Activated CD4-positive, alpha-beta T cell treated with anti-CD3 and anti-CD28 coated beads, Interleukin-2, amount 50 U/mL, for 24 hours (primary cell): ENCODE data around the gene PSMB11.

Source experiments
- DNase-seq, 2 donors: peaks; one replicate each; pipeline ENCODE4 v3.0.0-alpha.2; 2020; ENCODE audit warnings: low read depth in 1 of 2, low spot score in 1 of 2

Gene PSMB11

GRCh38 chr14:23040100-23040499, 1.9 kb upstream of the PSMB11 start:
- no peak for DNase-seq

GRCh38 chr14:23041729-23042128, 283 bp upstream of the PSMB11 start:
- no peak for DNase-seq

- no peak for DNase-seq
Measured at GRCh38 chr14:23043145-23043544, 1.1 kb downstream of the PSMB11 start.

DNA sequence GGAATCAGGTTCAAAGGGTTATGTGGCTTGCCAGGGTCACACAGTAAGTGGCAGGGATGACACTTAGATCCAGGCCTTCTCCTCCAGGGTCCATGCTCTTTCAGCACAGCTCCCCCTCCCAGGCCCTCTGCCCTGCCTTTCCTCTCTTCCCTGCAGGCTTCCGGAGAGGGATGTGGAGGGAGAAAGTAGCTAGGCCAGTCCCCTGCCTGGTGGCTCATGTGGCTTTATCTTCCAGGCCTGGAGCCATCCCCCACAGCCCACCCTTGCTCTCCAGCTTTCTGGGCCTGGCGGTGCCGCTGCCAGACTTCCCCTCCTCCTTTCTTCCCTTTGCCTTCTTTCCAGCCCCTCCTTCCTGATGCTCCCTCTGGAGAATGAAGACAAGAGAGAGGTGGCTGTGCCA, 1.7 kb downstream of the PSMB11 start:
- no peak for DNase-seq

- no peak for DNase-seq
Measured at GRCh38 chr14:23044840-23045239, 2.8 kb downstream of the PSMB11 start.

DNA sequence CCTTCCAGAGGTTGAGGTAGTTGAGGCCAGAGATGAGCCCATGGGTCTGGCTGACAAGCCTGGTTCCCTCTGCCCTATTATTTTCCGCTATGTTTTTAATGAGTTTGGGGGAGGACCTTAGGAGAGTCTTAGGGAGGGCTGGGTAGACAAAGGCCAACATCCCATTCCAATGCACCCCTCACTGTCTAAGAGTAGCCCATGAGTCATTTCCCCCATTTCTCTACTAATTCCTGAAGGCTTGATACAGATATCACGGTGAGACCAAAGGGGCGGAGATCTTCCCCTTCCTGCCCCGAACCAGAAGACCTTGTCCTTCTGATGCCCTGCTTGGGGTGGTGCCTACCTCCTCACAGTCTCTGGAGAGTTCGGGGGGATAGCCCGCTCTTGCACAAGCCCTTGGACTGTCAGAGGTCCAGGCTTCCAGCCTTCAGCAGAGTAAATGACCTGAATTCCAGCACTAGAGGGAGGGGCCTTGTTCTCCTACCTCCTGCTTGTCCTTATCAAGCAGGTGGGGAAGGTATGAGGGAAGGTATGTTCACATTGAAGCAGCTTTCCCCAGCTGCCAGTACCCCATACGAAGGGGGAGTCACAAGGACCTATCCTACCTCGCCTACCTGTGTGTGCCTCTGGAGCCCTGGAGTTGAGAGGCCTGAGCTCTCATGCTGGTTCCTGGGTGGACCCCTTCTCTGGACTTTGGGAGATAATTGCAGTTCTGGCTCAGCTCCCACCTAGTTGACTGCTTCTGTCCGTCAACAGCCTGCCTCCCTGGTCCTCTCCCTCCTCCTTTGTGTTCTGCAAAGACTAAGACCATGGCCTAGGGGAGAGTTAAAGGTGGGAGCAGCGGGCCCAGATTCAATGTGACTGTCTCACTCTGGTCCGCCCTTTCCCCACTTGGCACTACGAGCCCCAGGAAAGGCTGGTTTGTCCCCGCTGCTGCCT, 3.7 kb downstream of the PSMB11 start:
- DNase-seq: no peak

GRCh38 chr14:23047034-23047634, 5.1 kb downstream of the PSMB11 start:
- DNase-seq: no peak

DNA sequence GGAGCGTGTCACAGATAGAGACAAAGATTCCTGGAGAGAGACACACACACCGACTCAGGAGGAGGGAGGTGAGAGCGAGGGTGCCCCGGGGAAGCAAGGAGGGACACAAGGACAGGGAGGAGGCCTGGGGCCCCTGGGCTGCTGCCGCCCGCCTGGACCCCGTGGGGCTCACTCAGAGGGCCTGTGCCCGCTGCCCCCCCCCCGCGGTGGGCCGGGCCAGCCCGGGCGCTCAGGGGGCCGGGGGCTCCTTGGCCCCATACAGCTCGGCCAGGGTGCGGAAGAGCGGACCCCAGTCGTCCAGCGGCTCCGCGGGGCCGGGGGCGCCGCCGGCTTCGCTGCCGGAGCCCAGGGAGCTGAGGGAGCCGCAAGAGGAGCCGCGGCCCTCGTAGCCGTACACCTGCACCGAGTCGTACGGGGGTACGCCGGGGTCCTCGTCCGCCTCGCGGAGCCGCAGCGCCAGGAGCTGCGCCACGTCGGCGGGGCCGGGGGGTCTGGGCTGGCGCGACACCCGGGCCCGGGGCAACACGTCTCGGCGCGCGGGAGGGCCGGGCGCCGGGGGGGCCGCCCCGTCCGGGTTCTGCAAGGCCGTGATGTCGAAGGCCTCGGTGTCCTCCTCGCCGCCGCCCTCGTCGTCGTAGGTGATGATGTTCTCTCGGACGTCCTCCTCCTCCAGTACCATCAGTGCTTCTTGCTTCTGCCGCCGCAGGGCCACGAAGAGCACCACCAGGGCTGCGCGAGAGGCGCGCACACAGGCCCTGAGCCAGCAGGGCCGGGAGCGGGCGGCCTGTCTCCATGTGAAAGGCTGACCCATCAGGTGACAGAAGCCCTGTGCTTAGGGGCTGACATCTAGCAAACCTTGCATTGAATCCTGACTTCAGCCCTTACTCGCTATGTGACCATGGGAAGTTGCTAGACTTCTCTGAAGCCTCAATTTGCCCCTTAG, 6.0 kb downstream of the PSMB11 start:
- DNase-seq: no peak

GRCh38 chr14:23049011-23049410, 7.0 kb downstream of the PSMB11 start:
- no peak for DNase-seq

- DNase-seq: no peak
Measured at GRCh38 chr14:23051141-23052057, 9.4 kb downstream of the PSMB11 start.

DNA sequence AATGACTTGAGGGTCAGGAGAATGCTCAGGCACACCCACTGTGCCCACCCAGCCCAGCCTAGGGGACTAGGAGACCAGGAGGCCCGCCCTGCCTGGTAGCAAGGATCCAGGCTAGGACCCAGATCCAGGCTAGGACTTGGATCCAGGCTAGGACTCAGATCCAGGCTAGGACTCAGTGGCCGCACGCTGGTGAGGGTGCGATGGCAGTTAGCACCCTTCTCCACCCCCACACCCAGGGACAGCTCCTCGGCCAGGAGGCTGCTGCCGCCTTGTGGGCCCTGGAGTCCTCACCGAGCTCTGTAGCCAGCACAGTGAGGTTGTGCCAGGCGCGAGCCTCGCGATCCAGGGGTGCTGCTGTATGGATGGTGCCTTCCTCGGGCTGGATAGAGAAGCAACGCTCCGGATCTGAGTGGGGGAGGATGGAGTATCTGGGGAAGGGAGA, 10.2 kb downstream of the PSMB11 start:
- DNase-seq: no peak

DNA sequence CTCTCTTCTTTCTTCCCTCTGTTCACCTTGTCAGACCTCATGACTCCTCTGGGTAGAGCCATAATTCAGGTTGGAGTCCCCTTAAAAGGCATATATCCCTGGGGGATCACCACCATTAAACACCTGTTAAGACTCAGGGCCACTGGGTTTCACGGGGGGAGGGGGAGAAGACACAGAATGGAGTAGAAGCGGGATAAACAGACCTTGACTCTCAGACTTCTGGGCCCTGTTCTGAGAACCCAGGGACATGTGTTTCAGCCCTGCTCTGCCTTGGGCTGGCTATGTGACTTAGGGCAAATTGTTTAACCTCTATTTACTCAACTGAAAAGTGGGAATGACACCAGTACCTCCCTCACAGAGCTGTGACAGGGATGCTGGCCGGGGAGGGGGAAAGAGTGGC, 10.7 kb downstream of the PSMB11 start:
- DNase-seq: no peak

GRCh38 chr14:23053426-23053825, 11.4 kb downstream of the PSMB11 start:
- DNase-seq: no peak

- DNase-seq: no peak
Measured at GRCh38 chr14:23054000-23054811, 12.2 kb downstream of the PSMB11 start.

DNA sequence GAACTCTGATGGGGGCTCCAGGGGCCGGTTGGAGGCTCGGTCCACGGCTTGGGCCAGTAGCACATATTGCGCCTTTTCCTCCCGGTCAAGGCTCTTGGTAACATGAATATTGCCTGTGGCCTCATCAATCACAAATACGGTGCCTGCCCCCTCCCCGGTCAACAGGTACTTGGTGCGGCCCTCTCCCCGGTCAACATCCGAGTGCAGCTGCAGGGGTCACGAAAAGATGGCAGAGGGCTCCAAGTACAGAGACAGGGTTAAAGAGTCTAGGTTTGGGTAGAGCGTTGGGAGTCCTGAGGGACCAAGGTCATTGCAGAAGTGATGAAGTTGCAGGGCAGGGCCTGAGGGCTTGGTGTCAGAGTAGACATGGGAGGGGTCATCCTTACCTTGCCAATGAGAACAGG, 13.1 kb downstream of the PSMB11 start:
- DNase-seq: no peak

GRCh38 chr14:23055621-23056144, 13.7 kb downstream of the PSMB11 start:
- DNase-seq: no peak

DNA sequence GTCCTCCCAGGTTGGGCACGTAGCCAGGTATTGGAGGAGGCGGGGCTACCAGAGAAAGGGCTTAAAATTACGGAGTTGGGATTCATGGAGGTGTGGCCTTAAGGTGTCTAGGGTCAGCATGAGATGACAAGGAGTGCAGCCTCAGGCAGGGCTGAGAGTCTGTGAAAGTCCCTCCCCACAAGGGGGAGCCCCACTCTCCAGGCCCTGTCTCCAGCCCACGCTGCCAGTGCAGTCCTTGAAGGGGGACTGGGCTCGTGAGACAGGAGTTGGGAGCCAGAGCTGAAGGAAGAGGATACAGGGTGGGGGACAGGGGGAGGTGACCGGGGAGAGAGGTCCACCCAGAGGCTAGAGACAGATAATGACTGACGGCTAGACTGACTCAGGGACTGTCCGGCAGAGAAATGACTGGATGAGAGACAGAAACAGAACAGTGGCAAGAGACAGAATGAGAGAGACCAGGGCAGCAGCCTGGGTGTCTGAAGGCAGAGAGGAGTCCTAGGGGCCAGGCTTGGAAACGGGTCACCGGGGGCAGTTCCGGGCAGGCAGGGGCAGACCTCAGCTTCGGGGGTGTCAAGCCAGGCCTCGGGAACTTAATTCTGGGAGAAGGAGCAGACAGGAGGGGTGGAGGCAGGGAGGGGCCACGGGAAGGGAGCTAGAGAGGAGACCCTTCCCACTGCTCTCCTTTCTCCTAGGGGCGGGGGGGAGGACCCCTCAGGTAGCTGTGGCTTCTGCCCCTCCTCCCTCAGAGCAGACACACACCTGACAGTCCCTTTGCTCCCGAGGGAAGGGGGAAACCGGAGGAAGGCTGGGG, 14.3 kb downstream of the PSMB11 start:
- DNase-seq: peak; percentile 42 to 56

GRCh38 chr14:23056956-23057756, 15.1 kb downstream of the PSMB11 start, which contains the start of gene CDH24:
TSS of gene CDH24 (minus strand) at chr14:23057520. CDS start at chr14:23055733, 1,787 bp downstream.
- peak in 1 of 2 donors; percentile 42 for DNase-seq
